Panc1 (cell line): ENCODE measurements around the gene POU2F2. TPM values are rescaled to one million over a fixed set of nuclear protein-coding genes. Genes with fewer than 3 reads are reported as not detected.

ENCODE experiments used
- ATAC-seq: fragments of 200-7000 bp; cut with Tn5 transposase; 2 replicates; pipeline ENCODE4 v1.9.1; 2020; ENCODE audit warnings: mild to moderate bottlenecking, moderate library complexity
- BruUV-seq: library from RNA; stranded (reverse); fragments of 400-500 nt; replicated peaks from 2 replicates; lab custom pipeline; 2021; lab: Mats Ljungman, UMichigan
- CTCF ChIA-PET: fragments of 300-600 bp; sonication (Branson Sonifier 250); formaldehyde crosslinking; loops from one replicate; lab custom pipeline; 2022; ENCODE audit warnings: antibody characterized with exemption; lab: Charles Lee
- POLR2A ChIA-PET: fragments of 300-600 bp; sonication (Branson Sonifier 250); formaldehyde crosslinking; loops from one replicate; lab custom pipeline; 2022; ENCODE audit warnings: antibody characterized with exemption; lab: Charles Lee
- DNase-seq: peaks from one replicate; pipeline ENCODE4 v3.0.0-alpha.2; 2010; ENCODE audit warnings: low read depth, low spot score
- H3K27ac ChIP-seq: 2 replicates; pipeline ENCODE4 v1.5.1; 2011; ENCODE audit warnings: mild to moderate bottlenecking, low read length, inconsistent platforms
- H3K27me3 ChIP-seq: fragments of 200-500 bp; sonication (Bioruptor generic); 2 replicates; pipeline ENCODE4 v1.6.0; 2014; ENCODE audit warnings: low read length, inconsistent platforms; ENCODE audit not compliant: control insufficient read depth, insufficient read depth
- H3K36me3 ChIP-seq: fragments of 200-500 bp; sonication (Bioruptor generic); 2 replicates; pipeline ENCODE4 v1.5.1; 2014; ENCODE audit warnings: inconsistent platforms, mild to moderate bottlenecking, low read length, moderate library complexity; ENCODE audit not compliant: control insufficient read depth, insufficient read depth
- H3K4me1 ChIP-seq: 2 replicates; pipeline ENCODE4 v1.5.1; 2011; ENCODE audit warnings: inconsistent platforms, mild to moderate bottlenecking, low read length, moderate library complexity; ENCODE audit not compliant: control insufficient read depth, insufficient read depth
- H3K4me3 ChIP-seq, 2 experiments: 2 replicates each; pipeline ENCODE4 v1.5.1; 2011 to 2012; ENCODE audit warnings: low read depth in 2 of 2, low read length in 2 of 2, mild to moderate bottlenecking in 2 of 2, inconsistent platforms in 1 of 2, moderate library complexity in 1 of 2
- H3K9me3 ChIP-seq: fragments of 200-500 bp; sonication (Bioruptor generic); 2 replicates; pipeline ENCODE4 v1.5.1; 2014; ENCODE audit warnings: low read depth, mild to moderate bottlenecking, inconsistent platforms, low read length, moderate library complexity; ENCODE audit not compliant: control insufficient read depth, insufficient read depth
- CTCF ChIP-seq: fragments of 450-650 bp; IDR thresholded peaks from 2 replicates; pipeline ENCODE4 v1.5.1; 2017; ENCODE audit warnings: mild to moderate bottlenecking
- POLR2AphosphoS5 ChIP-seq: IDR thresholded peaks from 2 replicates; pipeline ENCODE4 v1.6.1; 2012; ENCODE audit warnings: mild to moderate bottlenecking, low read depth, low read length, moderate library complexity
- REST ChIP-seq, 2 experiments: IDR thresholded peaks; 2 replicates each; pipeline ENCODE4 v1.6.1; 2011 to 2012; ENCODE audit warnings: low read depth in 2 of 2, control low read depth in 1 of 2, low read length in 1 of 2, mild to moderate bottlenecking in 1 of 2, moderate library complexity in 1 of 2; ENCODE audit not compliant: insufficient read depth in 1 of 2
- SIN3A ChIP-seq: IDR thresholded peaks from 2 replicates; pipeline ENCODE4 v1.6.1; 2012; ENCODE audit warnings: low read depth, mild to moderate bottlenecking, low read length, moderate library complexity, borderline replicate concordance; ENCODE audit not compliant: insufficient read depth
- TCF7L2 ChIP-seq: IDR thresholded peaks from 2 replicates; pipeline ENCODE4 v1.6.1; 2011; ENCODE audit warnings: mild to moderate bottlenecking, low read depth, low read length, inconsistent platforms
- in situ Hi-C: cut with HindIII; loops from 2 replicates; pipeline ENCODE4 v1.10.0; 2016; ENCODE audit warnings: low sequenced_read_pairs, low pct_unique_long_range_greater_than_20kb
- intact Hi-C: fragments of 100-400 bp; cut with micrococcal nuclease; formaldehyde crosslinking; loops from one replicate; pipeline ENCODE4 v1.10.0; 2022; ENCODE audit not compliant: unreplicated experiment
- total RNA-seq: library from RNA; stranded (reverse); gene quantifications from one replicate; pipeline ENCODE4 v1.2.1, GENCODE V29; 2021; ENCODE audit not compliant: unreplicated experiment

Gene POU2F2
- total RNA-seq, 1 experiment from 2014 or later: 0.10 TPM

DNA sequence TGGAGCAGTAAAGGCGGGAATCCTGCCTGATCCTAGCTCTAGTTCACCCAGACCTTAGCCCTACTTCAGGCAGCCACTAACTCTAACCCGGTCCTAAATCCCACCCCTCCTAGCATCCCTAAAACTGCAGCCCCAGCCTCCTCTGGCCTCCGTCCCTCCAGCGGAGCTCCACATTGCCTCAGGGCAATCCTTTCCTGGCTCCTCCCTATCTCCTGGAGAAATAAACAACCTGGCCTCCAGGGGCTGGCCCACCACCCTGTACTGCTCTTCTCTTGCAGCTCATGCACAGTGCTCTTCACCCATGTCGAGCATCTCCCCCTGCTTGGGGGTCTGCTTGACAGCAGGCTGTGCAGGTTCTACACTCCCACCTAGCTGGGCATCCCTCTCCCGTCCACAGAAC, 6.7 kb downstream of the POU2F2 start:
- H3K4me3 ChIP-seq: no peak overlapping the region
- H3K27me3 ChIP-seq: no peaks in the 10 kb centered on the region
- POLR2A ChIA-PET: no interaction called here
- intact Hi-C loops (no loop called here), in situ Hi-C loops (no loop called here)
- ATAC-seq (no peak), DNase-seq (no peak)
- CTCF ChIA-PET: no interaction called here
- TF ChIP-seq POLR2AphosphoS5: no peak
- TF ChIP-seq REST (IDR thresholded peaks at IDR 0.05; ENCODE audit: insufficient read depth in 1 of 2, low read depth in 2 of 2, low read length in 1 of 2): no peak
- TF ChIP-seq SIN3A: no peak
- no peak for TF ChIP-seq CTCF
- no peak for TF ChIP-seq TCF7L2
- H3K9me3 ChIP-seq: no peaks in the 10 kb centered on the region
- BruUV-seq: no TSS peak
- H3K4me1 ChIP-seq: no peaks in the 10 kb centered on the region
- H3K27ac ChIP-seq: no peak overlapping the region
- H3K36me3 ChIP-seq: no peaks in the 10 kb centered on the region

GRCh38 chr19:42124386-42124901, 7.8 kb downstream of the POU2F2 start:
- Histone ChIP-seq H3K36me3 (no peaks in the 10 kb centered on the region), H3K27me3 (no peaks in the 10 kb centered on the region), H3K9me3 (no peaks in the 10 kb centered on the region), H3K4me3 (no peak overlapping the region), H3K27ac (no peak overlapping the region), H3K4me1 (no peaks in the 10 kb centered on the region)
- ChIA-PET CTCF (interaction anchor here (0.6 kb wide), 1 partner anchor 13 kb away, joined by 3 read pairs; no protein-coding TSS in a partner anchor), POLR2A (interaction anchor here (0.6 to 0.7 kb wide), 4 partner anchors 9 to 254 kb away, joined by 4 to 8 read pairs (median 4); no protein-coding TSS in a partner anchor)
- DNase-seq (no peak), ATAC-seq (no peak)
- no TSS peak for BruUV-seq
- intact Hi-C loops (no loop called here), in situ Hi-C loops (no loop called here)
- TF ChIP-seq SIN3A (no peak), REST (IDR thresholded peaks at IDR 0.05; ENCODE audit: insufficient read depth in 1 of 2, low read depth in 2 of 2, low read length in 1 of 2) (no peak), TCF7L2 (no peak)
